GM19397 (cell line): ENCODE results near the gene MFAP2.
"Not testable (repeated sequence)": the region's sequence is repeated elsewhere in the genome, so short reads cannot be mapped to it uniquely, and the experiment has no call there.

Experiments
- ATAC-seq: cut with Tn5 transposase; IDR thresholded peaks from one replicate; pipeline ENCODE4 v1.9.1; 2021; ENCODE audit warnings: mild to moderate bottlenecking, moderate library complexity; ENCODE audit not compliant: unreplicated experiment

Gene MFAP2

DNA sequence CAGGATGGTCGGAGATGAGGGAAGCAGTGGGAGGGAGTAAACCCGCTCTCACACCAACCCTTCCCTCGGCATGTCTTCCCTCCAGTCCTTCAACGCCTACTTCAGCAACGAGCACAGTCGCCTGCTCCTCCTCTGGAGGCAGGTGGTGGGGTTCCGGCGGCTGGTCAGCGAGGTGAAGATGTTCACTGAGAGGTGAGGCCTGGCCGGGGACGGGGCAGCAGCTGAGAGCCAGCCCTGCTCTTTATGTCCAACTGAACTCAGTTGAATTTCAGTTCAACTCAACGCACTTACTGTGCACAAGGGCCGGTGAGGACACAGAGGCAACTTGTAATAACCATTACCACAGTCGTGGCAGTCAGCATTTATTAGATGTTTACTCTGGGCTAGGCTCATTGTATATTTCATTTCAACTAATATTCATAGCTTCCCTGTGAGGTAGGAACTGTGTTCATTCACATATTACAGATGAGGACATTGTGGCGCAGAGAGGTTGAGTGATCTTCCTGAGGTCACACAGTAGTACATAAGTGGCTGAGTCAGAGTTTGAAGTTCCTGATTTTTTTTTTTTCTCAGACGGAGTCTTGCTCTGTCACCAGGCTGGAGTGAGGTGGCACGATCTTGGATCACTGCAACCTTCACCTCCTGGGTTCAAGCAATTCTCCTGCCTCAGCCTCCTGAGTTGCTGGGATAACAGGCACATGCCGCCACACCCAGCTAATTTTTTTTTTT, 49.0 kb downstream of the MFAP2 start:
- ATAC-seq = not testable (repeated sequence)

GRCh38 chr1:16929146-16930041, 51.0 kb downstream of the MFAP2 start:
- not testable (repeated sequence) for ATAC-seq

DNA sequence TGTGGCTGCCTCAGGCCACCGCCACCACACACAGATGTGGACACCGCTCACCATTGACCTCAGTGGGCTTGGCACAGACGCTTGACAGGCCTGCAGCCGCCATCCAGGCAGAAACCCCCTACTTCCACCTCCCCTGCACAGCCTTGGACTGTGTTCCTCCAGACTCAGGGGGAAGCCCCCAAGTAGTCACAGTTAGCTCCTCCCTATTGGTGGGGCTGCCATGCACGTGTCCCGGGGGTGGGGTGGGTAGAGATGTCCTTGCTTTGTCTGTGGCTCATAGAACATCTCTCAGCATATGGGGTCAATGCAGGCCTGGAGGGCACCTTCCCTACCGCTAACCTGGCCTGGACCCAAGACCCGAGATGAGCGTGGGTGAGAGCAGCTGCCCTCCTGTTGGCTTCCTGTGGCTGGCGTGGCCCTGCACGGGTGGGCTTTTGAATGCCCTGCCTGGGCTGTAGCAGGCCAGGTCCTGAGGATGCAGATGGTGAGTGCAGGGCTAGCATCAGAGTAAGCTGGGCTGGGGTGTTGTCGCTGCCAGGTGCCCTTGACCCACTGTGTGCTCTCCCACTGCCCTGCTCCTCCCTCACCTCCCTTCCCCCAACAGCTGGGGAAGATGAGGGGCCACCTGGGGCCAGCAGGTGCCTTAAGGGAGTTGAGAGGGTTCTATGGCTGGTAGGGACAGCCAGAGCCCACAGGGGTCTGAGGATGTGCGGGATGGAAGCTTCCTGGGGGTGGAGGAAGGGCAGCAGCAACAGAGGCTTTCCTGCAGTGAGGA, 52.5 kb downstream of the MFAP2 start:
- ATAC-seq = no peak

GRCh38 chr1:16927256-16927655, 53.2 kb downstream of the MFAP2 start:
- no peak for ATAC-seq

DNA sequence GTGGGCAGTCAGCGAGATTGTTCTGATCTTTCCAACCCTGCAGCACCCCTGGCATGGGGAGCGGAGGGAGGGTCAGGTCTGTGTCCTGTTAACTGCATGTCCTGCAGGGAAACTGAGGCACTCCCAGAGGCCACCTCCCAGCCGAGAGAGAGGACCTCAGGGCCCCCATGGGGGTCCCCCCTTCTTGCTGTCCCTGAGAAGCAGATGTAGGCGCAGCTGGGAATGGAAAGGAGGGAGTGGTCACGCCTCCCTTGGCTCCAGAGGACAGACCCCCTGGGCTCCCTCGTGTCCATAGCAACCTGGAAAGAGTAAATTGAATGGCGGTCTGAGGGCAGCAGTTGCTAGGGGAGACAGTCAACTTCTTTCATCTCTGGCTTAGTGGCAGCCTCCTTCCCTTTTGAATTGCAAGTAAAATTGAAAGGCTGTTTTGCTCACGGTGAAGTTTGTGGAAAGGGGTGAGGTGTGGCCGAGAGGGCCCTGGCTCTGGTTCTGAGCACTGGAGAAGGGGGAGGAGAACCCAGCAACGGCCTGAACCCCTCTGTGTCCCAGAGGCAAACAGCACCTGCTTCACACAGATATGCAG, 53.8 kb downstream of the MFAP2 start:
- no peak for ATAC-seq

GRCh38 chr1:16925635-16926490, 54.6 kb downstream of the MFAP2 start:
- ATAC-seq = no peak

GRCh38 chr1:16924919-16925477, 55.4 kb downstream of the MFAP2 start:
- ATAC-seq = no peak
